H9 (cell line): ENCODE measurements around the gene FAM180B. TPM values are rescaled to one million over a fixed set of nuclear protein-coding genes. Genes with fewer than 3 reads are reported as not detected.

Source experiments
- DNase-seq: peaks from one replicate; pipeline ENCODE4 v3.0.0-alpha.2; 2017
- H2AFZ ChIP-seq: one replicate; pipeline ENCODE4 v1.6.1; 2013; ENCODE audit warnings: mild to moderate bottlenecking, low read length, control low read depth, moderate library complexity
- H2AK5ac ChIP-seq: 2 replicates; pipeline ENCODE4 v1.6.1; 2013; ENCODE audit warnings: low read length, control low read depth, mixed read lengths; ENCODE audit not compliant: insufficient read length
- H2BK120ac ChIP-seq: one replicate; pipeline ENCODE4 v1.6.1; 2013; ENCODE audit warnings: low read depth, mild to moderate bottlenecking, low read length, control low read depth, inconsistent platforms; ENCODE audit not compliant: poor library complexity, severe bottlenecking
- H2BK12ac ChIP-seq: 2 replicates; pipeline ENCODE4 v1.6.1; 2013; ENCODE audit warnings: low read length, control low read depth, mixed read lengths, low read depth; ENCODE audit not compliant: insufficient read length
- H2BK15ac ChIP-seq: 2 replicates; pipeline ENCODE4 v1.6.1; 2013; ENCODE audit warnings: low read depth, low read length, control low read depth
- H2BK20ac ChIP-seq: one replicate; pipeline ENCODE4 v1.6.1; 2013; ENCODE audit warnings: low read depth, mild to moderate bottlenecking, low read length, control low read depth, inconsistent platforms; ENCODE audit not compliant: poor library complexity, severe bottlenecking
- H2BK5ac ChIP-seq: 2 replicates; pipeline ENCODE4 v1.6.1; 2013; ENCODE audit warnings: low read length, control low read depth, mixed read lengths; ENCODE audit not compliant: insufficient read length
- H3K14ac ChIP-seq: 2 replicates; pipeline ENCODE4 v1.6.1; 2013; ENCODE audit warnings: low read length, control low read depth; ENCODE audit not compliant: insufficient read depth
- H3K18ac ChIP-seq: 2 replicates; pipeline ENCODE4 v1.6.1; 2013; ENCODE audit warnings: low read depth, mild to moderate bottlenecking, mixed read lengths, low read length, control low read depth; ENCODE audit not compliant: insufficient read length
- H3K23ac ChIP-seq: 2 replicates; pipeline ENCODE4 v1.6.1; 2013; ENCODE audit warnings: low read length, control low read depth, mixed read lengths, low read depth; ENCODE audit not compliant: insufficient read length
- H3K23me2 ChIP-seq: 2 replicates; pipeline ENCODE4 v1.6.1; 2013; ENCODE audit warnings: low read depth, mild to moderate bottlenecking, mixed read lengths, low read length, control low read depth; ENCODE audit not compliant: insufficient read length, poor library complexity, severe bottlenecking
- H3K27ac ChIP-seq: 2 replicates; pipeline ENCODE4 v1.5.1; 2013; ENCODE audit warnings: low read length, control low read depth, mixed read lengths, low read depth; ENCODE audit not compliant: insufficient read length
- H3K27me3 ChIP-seq: 2 replicates; pipeline ENCODE4 v1.6.1; 2013; ENCODE audit warnings: low read length, control low read depth, inconsistent platforms; ENCODE audit not compliant: insufficient read depth
- H3K4ac ChIP-seq: 2 replicates; pipeline ENCODE4 v1.6.1; 2013; ENCODE audit warnings: low read depth, mild to moderate bottlenecking, control low read depth, inconsistent platforms, low read length, moderate library complexity
- H3K4me1 ChIP-seq: 2 replicates; pipeline ENCODE4 v1.6.1; 2013; ENCODE audit warnings: low read length, control low read depth, inconsistent platforms; ENCODE audit not compliant: insufficient read depth
- H3K4me2 ChIP-seq: 2 replicates; pipeline ENCODE4 v1.6.1; 2013; ENCODE audit warnings: low read length, control low read depth, mixed read lengths; ENCODE audit not compliant: insufficient read length, insufficient read depth
- H3K56ac ChIP-seq: 2 replicates; pipeline ENCODE4 v1.6.1; 2013; ENCODE audit warnings: low read depth, mild to moderate bottlenecking, mixed read lengths, low read length, control low read depth; ENCODE audit not compliant: insufficient read length
- H3K79me1 ChIP-seq: 2 replicates; pipeline ENCODE4 v1.6.1; 2013; ENCODE audit warnings: low read depth, mild to moderate bottlenecking, moderate library complexity, low read length, control low read depth, inconsistent platforms; ENCODE audit not compliant: insufficient read depth, poor library complexity, severe bottlenecking
- H3K79me2 ChIP-seq: 2 replicates; pipeline ENCODE4 v1.6.1; 2013; ENCODE audit warnings: low read length, control low read depth, inconsistent platforms; ENCODE audit not compliant: insufficient read depth
- H3K9ac ChIP-seq: 2 replicates; pipeline ENCODE4 v1.6.1; 2013; ENCODE audit warnings: low read length, control low read depth, mixed read lengths; ENCODE audit not compliant: insufficient read length; ENCODE audit errors: extremely low read depth
- H3K9me3 ChIP-seq: one replicate; pipeline ENCODE4 v1.6.1; 2013; ENCODE audit warnings: low read depth, low read length, inconsistent platforms; ENCODE audit not compliant: control insufficient read depth
- H3T11ph ChIP-seq: one replicate; pipeline ENCODE4 v1.6.1; 2013; ENCODE audit warnings: mild to moderate bottlenecking, low read length, control low read depth, inconsistent platforms
- H4K20me1 ChIP-seq: one replicate; pipeline ENCODE4 v1.6.1; 2013; ENCODE audit not compliant: control insufficient read depth, insufficient read length, insufficient read depth
- H4K5ac ChIP-seq: 2 replicates; pipeline ENCODE4 v1.6.1; 2013; ENCODE audit warnings: low read depth, mild to moderate bottlenecking, mixed read lengths, low read length, control low read depth; ENCODE audit not compliant: insufficient read length
- H4K8ac ChIP-seq: replicated peaks from 2 replicates; pipeline ENCODE4 v1.6.1; 2013; ENCODE audit warnings: low read length, control low read depth, mixed read lengths, low read depth; ENCODE audit not compliant: insufficient read length
- H4K91ac ChIP-seq: 2 replicates; pipeline ENCODE4 v1.6.1; 2013; ENCODE audit warnings: low read depth, mild to moderate bottlenecking, moderate library complexity, mixed read lengths, low read length, control low read depth; ENCODE audit not compliant: insufficient read length
- H3K27ac Mint-ChIP-seq, 3 experiments: 2 replicates in 2 of 3; 3 replicates in 1 of 3; pipeline ENCODE4 v1.8.0; 2020 to 2021; ENCODE audit warnings: mixed read lengths in 3 of 3, mild to moderate bottlenecking in 1 of 3, moderate library complexity in 1 of 3
- H3K27me3 Mint-ChIP-seq: 2 replicates; pipeline ENCODE4 v1.8.0; 2021; ENCODE audit warnings: low read depth, mild to moderate bottlenecking, moderate library complexity, mixed read lengths
- H3K36me3 Mint-ChIP-seq, 3 experiments: 2 replicates in 2 of 3; 3 replicates in 1 of 3; pipeline ENCODE4 v1.8.0; 2020 to 2021; ENCODE audit warnings: low read depth in 3 of 3, mixed read lengths in 3 of 3; ENCODE audit not compliant: insufficient read depth in 1 of 3
- H3K4me1 Mint-ChIP-seq, 2 experiments: 2 replicates each; pipeline ENCODE4 v1.8.0; 2020; ENCODE audit warnings: mixed read lengths in 2 of 2
- H3K4me3 Mint-ChIP-seq, 2 experiments: 2 replicates in 1 of 2; 3 replicates in 1 of 2; pipeline ENCODE4 v1.8.0; 2020 to 2021; ENCODE audit warnings: mild to moderate bottlenecking in 2 of 2, mixed read lengths in 2 of 2, moderate library complexity in 1 of 2
- H3K9me3 Mint-ChIP-seq, 2 experiments: 2 replicates in 1 of 2; 3 replicates in 1 of 2; pipeline ENCODE4 v1.8.0; 2020; ENCODE audit warnings: mild to moderate bottlenecking in 2 of 2, mixed read lengths in 2 of 2, moderate library complexity in 1 of 2
- WGBS: extraction: QIAGEN DNeasy Blood & Tissue Kit; methylation state at CpG from one replicate; pipeline ENCODE4 v1.1.7; 2013; ENCODE audit warnings: missing lambda C conversion rate, low lambda C conversion rate, mixed read lengths; ENCODE audit not compliant: insufficient read length; ENCODE audit errors: extremely low coverage; 5-methylcytosine and 5-hydroxymethylcytosine counted together
- total RNA-seq: library from RNA; stranded (reverse); gene quantifications from 2 replicates; pipeline ENCODE4 v1.2.1, GENCODE V29; 2021
- TF ChIP-seq, protein P1 (sequence below): fragments of 200-600 bp; sonication (generic); conservative IDR thresholded peaks from 3 replicates; pipeline ENCODE4 v1.8.0; 2021; ENCODE audit warnings: antibody characterized with exemption, mild to moderate bottlenecking

The FAM180B gene
- total RNA-seq, 1 experiment from 2014 or later: 0.37 TPM

DNA sequence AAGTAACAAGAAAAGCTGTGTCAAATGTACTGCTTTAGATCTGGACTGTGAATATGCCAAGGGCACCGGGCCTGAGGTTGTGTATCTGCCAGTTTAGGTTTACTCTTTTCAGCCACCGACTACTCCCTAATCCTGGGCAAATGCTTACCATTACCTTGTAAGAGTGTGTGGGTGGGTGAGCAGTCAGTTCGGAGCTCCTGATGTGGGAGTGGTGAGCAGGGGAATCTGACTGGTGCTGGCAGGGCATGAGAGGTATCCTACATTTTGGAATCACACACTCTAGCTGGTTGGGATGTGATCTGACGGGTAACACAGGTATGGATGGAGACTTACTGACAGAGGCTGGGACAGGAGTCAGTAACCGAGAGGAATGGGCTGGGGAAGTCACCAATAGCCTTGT lies 2.6 kb upstream of the FAM180B start:
- no peak overlapping the region for H2BK12ac ChIP-seq
- H3K79me2 ChIP-seq: peaks cover 7% of the 10 kb centered on the region; the same call in 1 of the 2 replicates
- H4K8ac ChIP-seq: no peak overlapping the region
- no peak overlapping the region for H3K27ac ChIP-seq
- Mint-ChIP-seq H3K36me3 (peaks cover 39 to 55% (median 44%) of the 10 kb centered on the region in 3 experiments), H3K4me3 (no peak overlapping the region), H3K9me3 (peaks cover 0 to 3% of the 10 kb centered on the region in 2 experiments; a peak in 2 of 5 replicates), H3K4me1 (peaks cover 7% of the 10 kb centered on the region in 2 experiments; a peak in 2 of 4 replicates), H3K27ac (no peak overlapping the region), H3K27me3 (no peaks in the 10 kb centered on the region; the same call in 1 of the 2 replicates)
- no peak overlapping the region for H2BK15ac ChIP-seq
- H2BK5ac ChIP-seq: no peak overlapping the region
- no peak for DNase-seq
- H3K27me3 ChIP-seq: no peaks in the 10 kb centered on the region
- H4K91ac ChIP-seq: no peak overlapping the region
- no peak overlapping the region for H3K23ac ChIP-seq
- H3K4me1 ChIP-seq: no peaks in the 10 kb centered on the region; the same call in none of the 2 replicates
- H4K5ac ChIP-seq: no peak overlapping the region
- no peaks in the 10 kb centered on the region for H3K9me3 ChIP-seq
- WGBS: no CpG with 5 or more reads among the region's 5 CpGs
- H2BK120ac ChIP-seq: no peak overlapping the region
- no peak overlapping the region for H3K4me2 ChIP-seq
- no peak overlapping the region for H2AK5ac ChIP-seq
- H3K79me1 ChIP-seq: peaks cover 6% of the 10 kb centered on the region
- H3K23me2 ChIP-seq: peaks cover 4% of the 10 kb centered on the region
- no peak overlapping the region for H3T11ph ChIP-seq
- no peak overlapping the region for H2AFZ ChIP-seq
- no peak overlapping the region for H3K14ac ChIP-seq
- no peaks in the 10 kb centered on the region for H4K20me1 ChIP-seq
- no peak overlapping the region for H2BK20ac ChIP-seq
- no peak overlapping the region for H3K4ac ChIP-seq
- no peak overlapping the region for H3K56ac ChIP-seq
- no peak overlapping the region for H3K9ac ChIP-seq
- H3K18ac ChIP-seq: no peak overlapping the region
- TF ChIP-seq, protein P1, sequence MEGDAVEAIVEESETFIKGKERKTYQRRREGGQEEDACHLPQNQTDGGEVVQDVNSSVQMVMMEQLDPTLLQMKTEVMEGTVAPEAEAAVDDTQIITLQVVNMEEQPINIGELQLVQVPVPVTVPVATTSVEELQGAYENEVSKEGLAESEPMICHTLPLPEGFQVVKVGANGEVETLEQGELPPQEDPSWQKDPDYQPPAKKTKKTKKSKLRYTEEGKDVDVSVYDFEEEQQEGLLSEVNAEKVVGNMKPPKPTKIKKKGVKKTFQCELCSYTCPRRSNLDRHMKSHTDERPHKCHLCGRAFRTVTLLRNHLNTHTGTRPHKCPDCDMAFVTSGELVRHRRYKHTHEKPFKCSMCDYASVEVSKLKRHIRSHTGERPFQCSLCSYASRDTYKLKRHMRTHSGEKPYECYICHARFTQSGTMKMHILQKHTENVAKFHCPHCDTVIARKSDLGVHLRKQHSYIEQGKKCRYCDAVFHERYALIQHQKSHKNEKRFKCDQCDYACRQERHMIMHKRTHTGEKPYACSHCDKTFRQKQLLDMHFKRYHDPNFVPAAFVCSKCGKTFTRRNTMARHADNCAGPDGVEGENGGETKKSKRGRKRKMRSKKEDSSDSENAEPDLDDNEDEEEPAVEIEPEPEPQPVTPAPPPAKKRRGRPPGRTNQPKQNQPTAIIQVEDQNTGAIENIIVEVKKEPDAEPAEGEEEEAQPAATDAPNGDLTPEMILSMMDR: no peak
